AG09309 (cell line): ENCODE measurements around the gene COX6B2.

Experiments used
- DNase-seq: peaks from one replicate; pipeline ENCODE4 v3.0.0-alpha.2; 2010; ENCODE audit warnings: low read depth
- H3K4me3 ChIP-seq: 2 replicates; pipeline ENCODE4 v1.5.1; 2011; ENCODE audit warnings: mild to moderate bottlenecking, low read depth, low read length, moderate library complexity; ENCODE audit not compliant: control insufficient read depth
- CTCF ChIP-seq: IDR thresholded peaks from 2 replicates; pipeline ENCODE4 v1.5.1; 2011; ENCODE audit warnings: mild to moderate bottlenecking, low read depth, low read length, inconsistent platforms; ENCODE audit not compliant: insufficient read depth, control insufficient read depth; ENCODE audit errors: missing control alignments

The COX6B2 gene

GRCh38 chr19:55325172-55325571 is 29.3 kb downstream of the COX6B2 start, which contains the start of gene TMEM150B:
TMEM150B (minus strand) TSS chr19:55325341; CDS start chr19:55321036, 4,305 bp downstream.
- no peak for TF ChIP-seq CTCF
- no peak for DNase-seq
- H3K4me3 ChIP-seq = no peak within 1 kb of the TSS

GRCh38 chr19:55324662-55325061 is 29.9 kb downstream of the COX6B2 start:
- no peak for DNase-seq
- H3K4me3 ChIP-seq = no peak overlapping the region
- TF ChIP-seq CTCF = no peak

- DNase-seq = no peak
- no peak overlapping the region for H3K4me3 ChIP-seq
These were observed 32.2 kb downstream of the COX6B2 start for GRCh38 chr19:55322204-55322885.

GRCh38 chr19:55321466-55322137 is 32.9 kb downstream of the COX6B2 start:
- no peak for TF ChIP-seq CTCF
- H3K4me3 ChIP-seq = no peak overlapping the region
- no peak for DNase-seq

More at GRCh38 chr19:55322204-55322885, 32.2 kb downstream of the COX6B2 start:
- TF ChIP-seq CTCF = no peak

- no peak for TF ChIP-seq CTCF
- no peak for DNase-seq
- no peak overlapping the region for H3K4me3 ChIP-seq
These were observed 33.6 kb downstream of the COX6B2 start for GRCh38 chr19:55320844-55321419.

- H3K4me3 ChIP-seq = no peak overlapping the region
These were observed 34.7 kb downstream of the COX6B2 start for GRCh38 chr19:55319785-55320184.

More at GRCh38 chr19:55319785-55320184, 34.7 kb downstream of the COX6B2 start:
- no peak for DNase-seq
- no peak for TF ChIP-seq CTCF
